B cell (primary cell): ENCODE data around the gene DCLK1. TPM values are rescaled to one million over a fixed set of nuclear protein-coding genes. Genes with fewer than 3 reads are reported as not detected.

Source experiments
- ATAC-seq: fragments of 200-7000 bp; cut with Tn5 transposase; one replicate; pipeline ENCODE4 v1.10.0; 2021; ENCODE audit warnings: low read depth, mild to moderate bottlenecking, moderate number of reproducible peaks, moderate library complexity
- CTCF ChIA-PET: fragments of 350-600 bp; sonication (Branson Sonifier 250); formaldehyde crosslinking; loops from one replicate; lab custom pipeline; 2021; ENCODE audit warnings: antibody characterized with exemption, inconsistent platforms; lab: Charles Lee
- POLR2A ChIA-PET: fragments of 350-600 bp; sonication (Branson Sonifier 250); formaldehyde crosslinking; loops from one replicate; lab custom pipeline; 2021; ENCODE audit warnings: antibody characterized with exemption; lab: Charles Lee
- DNase-seq: peaks from one replicate; pipeline ENCODE4 v3.0.0; 2013
- H2AFZ ChIP-seq: 2 replicates; pipeline ENCODE4 v1.6.1; 2012; ENCODE audit warnings: mild to moderate bottlenecking, low read depth, low read length; ENCODE audit not compliant: insufficient read depth, poor library complexity, severe bottlenecking
- H3K27ac ChIP-seq, 2 donors: 1 replicate in 1 of 2; 2 replicates in 1 of 2; pipeline ENCODE4 v1.5.1; 2012 to 2013; ENCODE audit warnings: low read length in 2 of 2, mild to moderate bottlenecking in 2 of 2, moderate library complexity in 1 of 2
- H3K27me3 ChIP-seq, 4 experiments: fragments of 200-600 bp in 1 of 4; sonication (generic) in 1 of 4; replicated peaks in 1 of 4; 1 replicate in 2 of 4; 2 replicates in 2 of 4; pipeline versions ENCODE4 v1.6.1 to v1.7.0; 2013 to 2016; ENCODE audit warnings: low read length in 3 of 4, mild to moderate bottlenecking in 2 of 4, mixed read lengths in 1 of 4, moderate library complexity in 1 of 4; ENCODE audit not compliant: insufficient read depth in 4 of 4, control insufficient read depth in 3 of 4; ENCODE audit errors: control extremely low read depth in 1 of 4
- H3K36me3 ChIP-seq, 2 experiments: replicated peaks in 1 of 2; 1 replicate in 1 of 2; 2 replicates in 1 of 2; pipeline versions ENCODE4 v1.6.1 to v1.7.1; 2013; ENCODE audit warnings: low read length in 1 of 2; ENCODE audit not compliant: insufficient read depth in 2 of 2, control insufficient read depth in 1 of 2; ENCODE audit errors: control extremely low read depth in 1 of 2, extremely low read depth in 1 of 2
- H3K4me1 ChIP-seq, 2 donors: fragments of 200-600 bp in 1 of 2; sonication (generic) in 1 of 2; 1 replicate in 1 of 2; 2 replicates in 1 of 2; pipeline versions ENCODE4 v1.5.1 to v1.6.1; 2013 to 2017; ENCODE audit warnings: low read length in 2 of 2; ENCODE audit not compliant: control insufficient read depth in 2 of 2, insufficient read depth in 2 of 2
- H3K4me2 ChIP-seq: replicated peaks from 2 replicates; pipeline ENCODE3; 2012; ENCODE audit warnings: mild to moderate bottlenecking, low read depth, low read length; ENCODE audit not compliant: poor library complexity, severe bottlenecking
- H3K4me3 ChIP-seq, 5 experiments: fragments of 200-600 bp in 1 of 5; sonication (generic) in 1 of 5; 1 replicate in 3 of 5; 2 replicates in 2 of 5; pipeline versions ENCODE4 v1.5.1 to v1.7.0; 2011 to 2016; ENCODE audit warnings: low read length in 4 of 5, mild to moderate bottlenecking in 4 of 5, low read depth in 2 of 5, control low read depth in 1 of 5, moderate library complexity in 1 of 5; ENCODE audit not compliant: insufficient read depth in 1 of 5; ENCODE audit errors: control extremely low read depth in 1 of 5, extremely low read depth in 1 of 5
- H3K79me2 ChIP-seq: fragments of 200-600 bp; sonication (generic); one replicate; pipeline ENCODE4 v1.6.0; 2016; ENCODE audit warnings: low read length; ENCODE audit not compliant: control insufficient read depth, insufficient read depth
- H3K9ac ChIP-seq: fragments of 200-600 bp; sonication (generic); 2 replicates; pipeline ENCODE4 v1.6.1; 2017; ENCODE audit warnings: mild to moderate bottlenecking, low read length, moderate library complexity
- H3K9me3 ChIP-seq, 3 donors: one replicate each; pipeline versions ENCODE4 v1.6.1 to v1.7.1; 2013; ENCODE audit warnings: low read length in 2 of 3; ENCODE audit not compliant: control insufficient read depth in 2 of 3, insufficient read depth in 1 of 3; ENCODE audit errors: control extremely low read depth in 1 of 3
- H4K20me1 ChIP-seq: 2 replicates; pipeline ENCODE4 v1.6.0; 2012; ENCODE audit warnings: mild to moderate bottlenecking, low read length; ENCODE audit not compliant: insufficient read depth, control insufficient read depth, poor library complexity, severe bottlenecking
- H3K27ac Mint-ChIP-seq: one replicate; pipeline ENCODE4 v1.8.0; 2021; ENCODE audit warnings: mixed read lengths
- H3K27me3 Mint-ChIP-seq: one replicate; pipeline ENCODE4 v1.8.0; 2021; ENCODE audit warnings: mixed read lengths
- H3K4me1 Mint-ChIP-seq: one replicate; pipeline ENCODE4 v1.8.0; 2021; ENCODE audit warnings: mixed read lengths
- H3K4me3 Mint-ChIP-seq: one replicate; pipeline ENCODE4 v1.8.0; 2021; ENCODE audit warnings: mixed read lengths
- H3K9me3 Mint-ChIP-seq: one replicate; pipeline ENCODE4 v1.8.0; 2022; ENCODE audit warnings: mixed read lengths; ENCODE audit not compliant: insufficient read depth
- EZH2 ChIP-seq: IDR thresholded peaks from 2 replicates; pipeline ENCODE4 v1.6.1; 2012; ENCODE audit warnings: borderline replicate concordance, low read depth, mild to moderate bottlenecking, moderate library complexity, low read length; ENCODE audit not compliant: insufficient read depth, poor library complexity, severe bottlenecking
- WGBS: methylation state at CpG from one replicate; pipeline ENCODE4 v1.1.5; 2013; ENCODE audit warnings: missing lambda C conversion rate; ENCODE audit not compliant: insufficient coverage; 5-methylcytosine and 5-hydroxymethylcytosine counted together
- intact Hi-C: fragments of 100-400 bp; cut with micrococcal nuclease; formaldehyde crosslinking; loops from one replicate; pipeline ENCODE4 v1.10.0; 2022
- polyA plus RNA-seq: library from polyadenylated mRNA; depleted of rRNA; stranded (reverse); fragments of >200 nt; gene quantifications from 2 replicates; pipeline ENCODE4 v1.2.3, GENCODE V29; 2012
- total RNA-seq, 2 donors: library from RNA; stranded (reverse); fragments of 120-200 nt in 1 of 2; gene quantifications; 1 replicate in 1 of 2; 2 replicates in 1 of 2; pipeline versions ENCODE4 v1.2.3 to v1.2.4, GENCODE V29; 2013 to 2022
- TF ChIP-seq, protein P1 (sequence below): fragments of 200-600 bp; IDR thresholded peaks from one replicate; pipeline ENCODE4 v1.8.0; 2022; ENCODE audit warnings: antibody characterized with exemption, mild to moderate bottlenecking

DCLK1 gene
- total and polyA plus RNA-seq, 2 donors (not counting 1 experiment from before 2014, with no cell fraction given), result not detected

GRCh38 chr13:35887115-35887666, 244.0 kb downstream of the DCLK1 start:
- Histone ChIP-seq H2AFZ (no peak overlapping the region), H3K4me2 (no peak overlapping the region), H3K4me3 (no peak overlapping the region), H3K79me2 (no peaks in the 10 kb centered on the region), H3K4me1 (no peaks in the 10 kb centered on the region), H4K20me1 (no peaks in the 10 kb centered on the region), H3K36me3 (no peaks in the 10 kb centered on the region), H3K9me3 (no peaks in the 10 kb centered on the region), H3K9ac (no peak overlapping the region), H3K27me3 (no peaks in the 10 kb centered on the region), H3K27ac (no peak overlapping the region)
- WGBS, result 90% methylated on average over 3 of the region's 6 CpGs
- intact Hi-C loops, result no loop called here
- TF ChIP-seq, protein P1, sequence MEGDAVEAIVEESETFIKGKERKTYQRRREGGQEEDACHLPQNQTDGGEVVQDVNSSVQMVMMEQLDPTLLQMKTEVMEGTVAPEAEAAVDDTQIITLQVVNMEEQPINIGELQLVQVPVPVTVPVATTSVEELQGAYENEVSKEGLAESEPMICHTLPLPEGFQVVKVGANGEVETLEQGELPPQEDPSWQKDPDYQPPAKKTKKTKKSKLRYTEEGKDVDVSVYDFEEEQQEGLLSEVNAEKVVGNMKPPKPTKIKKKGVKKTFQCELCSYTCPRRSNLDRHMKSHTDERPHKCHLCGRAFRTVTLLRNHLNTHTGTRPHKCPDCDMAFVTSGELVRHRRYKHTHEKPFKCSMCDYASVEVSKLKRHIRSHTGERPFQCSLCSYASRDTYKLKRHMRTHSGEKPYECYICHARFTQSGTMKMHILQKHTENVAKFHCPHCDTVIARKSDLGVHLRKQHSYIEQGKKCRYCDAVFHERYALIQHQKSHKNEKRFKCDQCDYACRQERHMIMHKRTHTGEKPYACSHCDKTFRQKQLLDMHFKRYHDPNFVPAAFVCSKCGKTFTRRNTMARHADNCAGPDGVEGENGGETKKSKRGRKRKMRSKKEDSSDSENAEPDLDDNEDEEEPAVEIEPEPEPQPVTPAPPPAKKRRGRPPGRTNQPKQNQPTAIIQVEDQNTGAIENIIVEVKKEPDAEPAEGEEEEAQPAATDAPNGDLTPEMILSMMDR, result no peak
- TF ChIP-seq EZH2, result no peak
- ATAC-seq, result no peak
- Mint-ChIP-seq H3K9me3 (no peaks in the 10 kb centered on the region), H3K27ac (no peak overlapping the region), H3K27me3 (no peaks in the 10 kb centered on the region), H3K4me3 (no peak overlapping the region), H3K4me1 (no peaks in the 10 kb centered on the region)
- POLR2A ChIA-PET, result no interaction called here
- DNase-seq, result no peak
- CTCF ChIA-PET, result no interaction called here

- H3K79me2 ChIP-seq, result no peaks in the 10 kb centered on the region
Observed at GRCh38 chr13:35886332-35887114, 244.7 kb downstream of the DCLK1 start.

More at GRCh38 chr13:35886332-35887114, 244.7 kb downstream of the DCLK1 start:
- WGBS, result 98% methylated on average over 5 of the region's 9 CpGs
- Histone ChIP-seq H3K4me2 (no peak overlapping the region), H3K4me3 (no peak overlapping the region), H3K36me3 (no peaks in the 10 kb centered on the region), H3K9ac (no peak overlapping the region), H3K27ac (no peak overlapping the region), H4K20me1 (no peaks in the 10 kb centered on the region), H3K9me3 (no peaks in the 10 kb centered on the region), H2AFZ (no peak overlapping the region), H3K4me1 (no peaks in the 10 kb centered on the region), H3K27me3 (no peaks in the 10 kb centered on the region)
- no peak overlapping the region for H3K27ac Mint-ChIP-seq
- DNase-seq, result no peak
- H3K4me1 Mint-ChIP-seq, result no peaks in the 10 kb centered on the region
- ATAC-seq, result no peak
- CTCF ChIA-PET, result no interaction called here
- H3K27me3 Mint-ChIP-seq, result no peaks in the 10 kb centered on the region
- H3K4me3 Mint-ChIP-seq, result no peak overlapping the region
- POLR2A ChIA-PET, result no interaction called here
- intact Hi-C loops, result no loop called here
- no peaks in the 10 kb centered on the region for H3K9me3 Mint-ChIP-seq
- no peak for TF ChIP-seq EZH2
- TF ChIP-seq, protein P1, result no peak
